ENCODE results near the gene ADAMTSL3.

DNA sequence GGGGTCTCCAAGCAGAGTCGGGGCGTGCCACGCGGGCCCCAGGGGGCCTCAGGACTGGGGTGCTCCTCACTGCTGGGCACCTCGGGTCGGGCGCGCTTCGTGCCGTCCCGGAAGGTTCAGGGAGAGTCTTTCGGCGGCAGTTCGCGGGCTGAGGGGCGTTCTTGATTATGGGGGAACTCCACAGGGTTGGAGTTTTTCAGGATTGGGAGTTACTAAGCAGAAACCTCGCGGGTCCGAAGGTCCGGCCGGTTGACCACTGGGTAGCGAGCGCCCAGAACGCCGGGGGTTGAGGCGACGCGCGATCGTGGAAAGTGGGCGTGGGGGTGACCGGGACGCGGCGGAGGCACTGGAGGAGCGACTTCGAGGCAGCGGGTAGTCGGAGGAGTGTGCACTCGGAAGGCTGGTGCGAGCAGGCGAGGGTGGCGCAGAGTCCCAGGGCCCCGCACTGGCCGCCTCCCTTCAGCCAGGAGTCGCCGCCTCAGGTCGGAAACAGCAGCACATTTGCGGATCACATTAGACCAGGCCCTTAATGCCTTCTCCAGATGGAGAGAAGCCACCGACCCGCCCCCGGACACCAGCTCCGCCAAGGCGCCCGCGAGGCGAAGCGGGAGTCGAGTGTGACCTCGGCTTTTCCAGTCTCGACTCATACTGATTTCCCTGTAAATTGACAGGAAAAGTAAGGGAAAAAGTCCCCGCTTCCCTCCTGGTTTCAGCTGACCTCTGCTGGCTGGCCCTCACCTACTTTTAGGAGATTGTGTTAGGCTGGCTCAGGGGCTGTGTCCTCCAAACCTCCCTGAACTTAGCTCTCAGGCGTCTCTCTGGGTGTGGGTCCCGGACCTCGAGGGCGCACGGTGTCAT lies 685 bp downstream of the ADAMTSL3 start:
- TF ChIP-seq, protein P1, sequence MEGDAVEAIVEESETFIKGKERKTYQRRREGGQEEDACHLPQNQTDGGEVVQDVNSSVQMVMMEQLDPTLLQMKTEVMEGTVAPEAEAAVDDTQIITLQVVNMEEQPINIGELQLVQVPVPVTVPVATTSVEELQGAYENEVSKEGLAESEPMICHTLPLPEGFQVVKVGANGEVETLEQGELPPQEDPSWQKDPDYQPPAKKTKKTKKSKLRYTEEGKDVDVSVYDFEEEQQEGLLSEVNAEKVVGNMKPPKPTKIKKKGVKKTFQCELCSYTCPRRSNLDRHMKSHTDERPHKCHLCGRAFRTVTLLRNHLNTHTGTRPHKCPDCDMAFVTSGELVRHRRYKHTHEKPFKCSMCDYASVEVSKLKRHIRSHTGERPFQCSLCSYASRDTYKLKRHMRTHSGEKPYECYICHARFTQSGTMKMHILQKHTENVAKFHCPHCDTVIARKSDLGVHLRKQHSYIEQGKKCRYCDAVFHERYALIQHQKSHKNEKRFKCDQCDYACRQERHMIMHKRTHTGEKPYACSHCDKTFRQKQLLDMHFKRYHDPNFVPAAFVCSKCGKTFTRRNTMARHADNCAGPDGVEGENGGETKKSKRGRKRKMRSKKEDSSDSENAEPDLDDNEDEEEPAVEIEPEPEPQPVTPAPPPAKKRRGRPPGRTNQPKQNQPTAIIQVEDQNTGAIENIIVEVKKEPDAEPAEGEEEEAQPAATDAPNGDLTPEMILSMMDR (IDR thresholded peaks at IDR 0.05) = peak in 1 of 3 experiments; percentile 13
- TF ChIP-seq POLR2AphosphoS5 (IDR thresholded peaks at IDR 0.05) (no peak), POLR2A (IDR thresholded peaks at IDR 0.05; ENCODE audit: low read depth) (no peak), EP300 (IDR thresholded peaks at IDR 0.05) (no peak)

All from esophagus muscularis mucosa (tissue), 4 donors.